Stimulated activated CD4-positive, alpha-beta T cell treated with anti-CD3 and anti-CD28 coated beads, Interleukin-2, amount 100 ng/mL, for 48 hours (primary cell): ENCODE results near the gene DOK7.

ENCODE experiments used
- DNase-seq, 2 donors: peaks; one replicate each; pipeline ENCODE4 v3.0.0-alpha.2; 2020

Gene DOK7

DNA sequence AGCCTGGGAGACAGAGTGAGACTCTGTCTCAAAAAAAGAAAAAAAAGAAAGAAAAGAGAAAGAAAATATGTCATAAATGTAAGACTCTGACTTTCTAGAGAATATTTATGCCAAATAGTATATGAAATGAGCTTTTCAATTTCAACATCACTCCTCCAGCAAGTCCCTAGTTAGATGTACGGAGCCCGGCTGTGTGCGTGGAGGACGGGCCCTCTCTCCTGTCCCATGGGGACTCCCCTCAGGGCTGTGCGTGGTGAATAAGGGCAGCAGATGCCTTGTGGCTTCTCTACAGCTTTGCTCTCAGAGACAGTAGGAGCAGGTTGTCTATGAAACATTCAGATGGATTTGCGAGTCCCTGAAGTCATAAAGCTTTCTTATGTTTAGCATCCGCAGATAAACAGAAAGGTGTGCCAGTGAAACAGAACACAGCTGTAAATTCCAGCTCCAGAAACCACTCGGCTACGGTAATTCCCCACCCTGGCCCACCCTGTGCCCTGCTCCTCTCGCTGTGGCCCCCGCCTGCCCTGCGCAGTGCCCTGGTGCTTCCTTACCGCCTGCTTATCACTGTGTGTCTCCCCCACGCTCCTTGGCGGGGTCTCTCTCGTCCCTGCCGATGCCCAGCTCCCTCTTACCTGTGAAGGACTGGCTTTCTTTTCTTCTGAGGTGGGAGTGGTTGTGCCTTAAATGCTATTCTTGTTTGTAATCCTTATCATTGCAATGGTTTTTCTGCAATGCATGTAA is 35.2 kb upstream of the DOK7 start:
- no peak for DNase-seq

- no peak for DNase-seq
These were observed 33.5 kb upstream of the DOK7 start for GRCh38 chr4:3429651-3430050.

GRCh38 chr4:3430524-3430923 is 32.6 kb upstream of the DOK7 start:
- no peak for DNase-seq

DNA sequence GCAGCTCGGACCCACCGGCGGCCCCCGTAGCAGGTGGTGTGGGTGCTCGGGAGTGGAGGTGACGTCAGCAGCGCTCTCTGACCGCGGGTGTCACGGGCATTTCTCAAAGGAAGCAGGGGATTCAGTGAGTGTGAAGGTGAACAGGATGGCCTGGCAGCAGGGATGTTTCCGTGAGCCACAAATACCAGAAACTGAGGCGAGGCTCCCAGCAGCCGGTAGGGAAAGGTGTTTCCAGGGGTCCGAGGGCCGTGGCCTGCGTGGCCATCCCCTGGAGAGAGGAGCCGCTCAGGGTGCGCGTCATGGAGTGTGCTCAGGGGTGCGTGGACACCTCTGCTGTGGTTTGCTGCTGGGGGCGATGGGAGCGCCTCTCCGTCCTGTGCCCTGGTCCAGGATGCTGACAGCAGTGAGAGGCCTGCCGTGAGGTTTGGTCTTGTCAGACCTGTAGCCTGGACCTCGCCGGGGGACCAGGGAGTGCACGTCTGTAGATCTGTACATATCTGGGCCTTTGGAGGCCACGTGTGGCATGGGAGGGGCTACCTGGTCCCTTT is 31.6 kb upstream of the DOK7 start:
- no peak for DNase-seq

DNA sequence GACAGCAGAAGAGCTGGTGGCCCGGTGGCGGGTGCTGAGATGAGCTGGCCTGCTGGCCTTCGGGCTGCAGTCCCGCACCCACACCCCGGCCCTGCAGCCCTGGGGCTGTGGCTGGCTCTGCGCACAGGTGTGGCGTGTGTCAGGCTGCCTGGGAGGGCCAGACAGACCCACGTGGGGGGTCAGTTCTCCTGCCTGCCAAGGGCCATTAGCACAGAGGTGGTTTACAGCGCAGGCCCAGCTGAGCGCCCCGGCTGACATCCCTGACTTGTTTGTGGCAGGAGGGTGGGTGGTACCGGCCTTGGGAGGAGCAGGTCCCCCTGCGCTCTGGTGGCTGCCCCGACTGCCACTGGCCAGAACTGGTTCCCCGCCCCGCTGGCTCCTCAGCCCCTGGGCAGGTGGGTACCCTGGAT is 30.7 kb upstream of the DOK7 start:
- no peak for DNase-seq

- DNase-seq = no peak
These were observed 29.8 kb upstream of the DOK7 start for GRCh38 chr4:3433138-3433869.

GRCh38 chr4:3434881-3435685 is 28.0 kb upstream of the DOK7 start:
- DNase-seq = no peak

DNA sequence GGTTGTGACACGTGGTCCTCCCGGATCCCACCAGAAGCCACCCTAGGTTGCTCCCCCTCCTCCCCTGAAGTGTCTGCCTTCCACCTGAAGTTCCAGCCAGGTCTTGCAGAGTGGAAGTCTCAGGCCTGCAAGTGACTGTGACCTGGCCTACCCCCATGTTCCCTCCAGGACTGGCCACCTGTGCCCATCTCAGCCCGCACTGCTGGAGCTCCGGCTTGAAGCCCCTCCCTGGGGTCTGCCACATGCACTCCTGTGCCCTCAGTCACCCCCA is 27.5 kb upstream of the DOK7 start:
- DNase-seq = no peak

- DNase-seq = no peak
These were observed 26.9 kb upstream of the DOK7 start for GRCh38 chr4:3436048-3436797.

GRCh38 chr4:3436798-3437581 is 26.1 kb upstream of the DOK7 start:
- DNase-seq = no peak

DNA sequence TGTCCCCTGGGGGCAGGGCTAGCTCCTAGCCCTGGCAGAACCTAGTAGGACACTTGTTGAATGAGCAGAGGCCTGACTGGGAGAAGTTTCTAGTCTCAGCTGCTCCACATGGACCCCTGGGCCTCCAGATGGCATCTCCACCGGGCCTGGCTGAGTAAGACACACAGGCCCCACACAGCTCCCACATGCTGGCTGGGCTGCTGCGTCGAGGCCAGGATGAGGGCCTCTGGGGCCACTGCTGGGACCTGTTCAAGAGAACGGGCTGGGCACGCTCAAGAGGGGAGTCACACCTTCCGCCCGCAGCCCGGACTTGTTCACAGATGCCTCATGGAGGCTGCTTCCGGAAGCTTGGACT is 25.5 kb upstream of the DOK7 start:
- no peak for DNase-seq

DNA sequence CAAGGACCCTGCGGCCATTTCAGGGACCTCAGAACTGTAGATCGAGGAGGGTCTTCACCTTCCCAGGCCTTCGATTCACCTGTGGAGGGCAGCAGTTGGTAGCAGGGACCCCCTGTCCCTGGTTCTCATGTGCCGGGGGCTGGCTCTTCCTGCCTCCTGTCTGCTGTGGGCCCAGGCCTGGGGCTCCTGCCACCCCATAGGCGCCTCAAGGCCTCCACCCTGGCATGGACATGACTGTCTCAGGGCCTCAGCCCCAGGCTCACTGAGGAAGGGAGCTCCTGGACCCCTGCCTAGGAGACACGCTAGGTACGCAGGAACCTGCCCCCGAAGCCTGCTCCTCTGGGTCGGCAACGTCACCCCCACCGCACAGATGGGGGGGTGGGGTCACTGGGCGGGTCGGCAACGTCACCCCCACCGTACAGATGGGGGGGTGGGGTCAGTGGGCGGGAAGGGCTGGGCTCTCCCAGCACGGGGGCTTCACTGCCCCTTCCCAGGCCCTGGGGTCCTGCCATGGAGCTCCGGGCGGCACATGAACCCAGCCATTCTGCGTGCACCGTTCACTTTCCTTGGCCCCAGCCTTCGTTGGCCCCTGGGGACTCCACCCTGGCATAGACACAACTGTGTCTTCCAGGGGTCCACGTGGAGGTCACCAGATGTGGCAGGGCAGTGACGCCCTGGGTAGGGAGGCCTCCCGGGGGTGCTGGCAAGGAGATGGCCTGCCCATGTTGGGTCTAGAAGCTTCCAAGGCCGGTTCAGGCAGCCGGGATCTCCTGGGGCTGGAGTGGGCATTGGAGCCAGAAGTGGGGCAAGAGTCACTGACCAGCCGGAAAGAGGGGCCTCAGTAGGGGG is 24.9 kb upstream of the DOK7 start:
- DNase-seq = no peak

GRCh38 chr4:3438847-3439180 is 24.3 kb upstream of the DOK7 start:
- DNase-seq = no peak

DNA sequence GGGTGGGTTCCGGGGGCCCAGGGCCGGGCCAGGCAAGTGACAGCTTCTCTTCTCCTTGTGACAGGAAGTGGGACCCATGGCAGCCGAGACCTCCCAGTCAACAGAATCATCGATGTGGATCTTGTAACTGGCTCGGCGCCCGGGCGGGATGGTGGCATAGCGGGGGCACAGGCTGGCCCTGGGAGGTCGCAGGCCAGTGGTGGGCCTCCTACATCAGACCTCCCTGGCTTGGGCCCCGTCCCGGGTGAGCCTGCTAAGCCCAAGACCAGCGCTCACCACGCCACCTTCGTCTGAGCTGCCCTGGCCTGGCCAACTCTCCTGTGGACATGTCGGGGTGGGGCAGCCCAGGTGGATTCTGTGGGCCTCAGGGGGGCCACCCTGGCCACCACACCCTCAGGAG is 23.7 kb upstream of the DOK7 start:
- DNase-seq = no peak

- DNase-seq = no peak
These were observed 23.1 kb upstream of the DOK7 start for GRCh38 chr4:3440011-3440410.

DNA sequence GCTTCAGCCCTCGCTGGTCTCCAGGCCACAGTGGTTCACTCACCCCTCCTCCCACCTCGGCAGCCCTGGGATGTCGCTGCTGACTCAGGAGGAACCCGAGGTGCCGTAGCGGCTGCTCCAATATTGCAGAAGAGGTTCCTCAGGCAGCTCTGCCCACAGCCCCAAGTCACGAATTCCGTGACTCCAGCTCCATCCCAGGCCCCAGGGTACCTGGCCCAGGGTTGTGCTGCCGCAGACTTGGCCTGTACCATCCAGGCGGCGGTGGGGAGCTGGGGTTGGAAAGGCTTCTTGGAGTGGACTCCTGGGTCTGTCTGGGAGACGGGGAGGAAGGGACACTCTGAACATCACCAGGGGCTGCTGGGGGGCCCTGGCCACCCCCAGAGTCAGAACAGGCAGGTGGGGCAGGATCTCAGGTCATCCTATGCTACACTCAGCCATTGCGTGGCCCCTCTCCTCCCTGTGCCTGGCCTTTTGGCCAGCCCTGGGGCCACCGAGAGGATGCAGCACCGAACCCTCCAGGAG is 22.1 kb upstream of the DOK7 start:
- DNase-seq = no peak

GRCh38 chr4:3441501-3442459 is 21.3 kb upstream of the DOK7 start, which contains the start of gene HGFAC:
Gene HGFAC (plus strand): TSS chr4:3441968. CDS start chr4:3442002, 34 bp downstream.
- DNase-seq = no peak

GRCh38 chr4:3442460-3442958 is 20.6 kb upstream of the DOK7 start:
- DNase-seq = no peak

GRCh38 chr4:3442959-3443749 is 20.0 kb upstream of the DOK7 start:
- DNase-seq = peak; percentile 71 to 81
